Pancreas (tissue), 10 donors: Measurements from ENCODE around the gene NKD2. TPM values are rescaled to one million over a fixed set of nuclear protein-coding genes. Genes with fewer than 3 reads are reported as not detected.
A peak's percentile ranks its signal among the peaks of the same experiment; 100 is the strongest.

Experiments used
- ATAC-seq, 4 donors: fragments of 200-7000 bp; cut with Tn5 transposase; one replicate each; pipeline versions ENCODE4 v1.8.0 to v1.9.1; 2020; ENCODE audit warnings: mild to moderate bottlenecking in 4 of 4, moderate library complexity in 4 of 4
- DNase-seq, 6 donors: peaks; one replicate each; pipeline ENCODE4 v3.0.0-alpha.2; 2020
- FAIRE-seq: peaks from 2 replicates; lab custom pipeline; 2012; peaks lifted over from hg19 to GRCh38; lab: Jason Lieb, UNC
- H3K27ac ChIP-seq, 4 donors: fragments of 200-600 bp; sonication (generic); 1 replicate in 3 of 4; 2 replicates in 1 of 4; pipeline versions ENCODE4 v1.5.0 to v1.8.0; 2020
- H3K27me3 ChIP-seq, 4 donors: fragments of 200-600 bp; one replicate each; pipeline ENCODE4 v1.8.0; 2021
- H3K36me3 ChIP-seq, 3 donors: fragments of 200-600 bp; sonication (generic) in 1 of 3; one replicate each; pipeline versions ENCODE4 v1.5.0 to v1.8.0; 2020 to 2021
- H3K4me1 ChIP-seq, 3 donors: fragments of 200-600 bp; one replicate each; pipeline ENCODE4 v1.8.0; 2021
- H3K4me3 ChIP-seq, 4 donors: fragments of 200-600 bp; sonication (generic) in 2 of 4; one replicate each; pipeline versions ENCODE4 v1.5.0 to v1.8.0; 2020 to 2021
- H3K9me3 ChIP-seq, 4 donors: fragments of 200-600 bp; one replicate each; pipeline ENCODE4 v1.8.0; 2021
- CTCF ChIP-seq, 4 donors: fragments of 200-600 bp; sonication (generic) in 3 of 4; IDR thresholded peaks; one replicate each; pipeline versions ENCODE4 v1.5.0 to v1.8.0; 2021; ENCODE audit warnings: antibody characterized with exemption in 4 of 4
- WGBS, 2 donors: extraction: QIAGEN DNeasy Blood & Tissue Kit; methylation state at CpG; one replicate each; pipeline ENCODE4 v1.1.7; 2013; 5-methylcytosine and 5-hydroxymethylcytosine counted together
- intact Hi-C, 3 donors: fragments of 100-400 bp; cut with DNase I; formaldehyde crosslinking; loops; one replicate each; pipeline versions ENCODE4 v1.11.1 to v1.14.2; 2022
- polyA plus RNA-seq, 2 donors: library from polyadenylated mRNA; stranded (reverse); fragments of 200-250 nt; gene quantifications; one replicate each; pipeline ENCODE4 v1.2.3, GENCODE V29; 2013
- total RNA-seq, 6 donors: library from RNA; stranded (reverse); fragmentation: NEBNext Ultra II Directional in 4 of 6; extraction: Animal tissue kit (Norgen Biotek cat#: 25700) in 4 of 6; gene quantifications; one replicate each; pipeline versions ENCODE4 v1.2.1 to v1.2.4, GENCODE V29; 2021 to 2023
- donor health status: healthy with polysubstance abuse.
- donor health status: DM: no; HTN: no; CAD: no; lungs with moderate emphysema.
- donor health status: DM: no; HTN: no; CAD: no.
- donor health status: control.
- donor health status: control.
- donor health status: Bipolar disorder and iron deficiency.
- donor health status: DM: yes; HTN: yes; CAD: no.
- donor health status: DM: no; HTN: no; CAD: no.
- donor health status: DM: no; HTN: no; CAD: no.
- donor health status: DM: yes; HTN: yes; CAD: no.

NKD2 gene
- total and polyA plus RNA-seq, 8 donors, result 1.8 to 18.6 (median 4.3) TPM

- intact Hi-C loops, result no loop called here
- TF ChIP-seq CTCF (IDR thresholded peaks at IDR 0.05), result no peak
- H3K27me3 ChIP-seq, result no peaks in the 10 kb centered on the region
- DNase-seq, result peak in 1 of 6 donors; percentile 40
- WGBS, 2 donors, result 90 to 93% methylated on average over 12 of the region's 12 CpGs
- H3K27ac ChIP-seq, result no peak overlapping the region
- no peaks in the 10 kb centered on the region for H3K9me3 ChIP-seq
- H3K4me3 ChIP-seq, result no peak overlapping the region
- H3K36me3 ChIP-seq, result peaks cover 0 to 45% (median 8%) of the 10 kb centered on the region in 3 donors
- no peaks in the 10 kb centered on the region for H3K4me1 ChIP-seq
- no peak for ATAC-seq
- FAIRE-seq, result no peak
Measured at GRCh38 chr5:1066676-1067075, 58.1 kb downstream of the NKD2 start.

- Histone ChIP-seq H3K4me3 (no peak overlapping the region), H3K27ac (no peak overlapping the region), H3K36me3 (peaks cover 0 to 38% (median 8%) of the 10 kb centered on the region in 3 donors), H3K27me3 (no peaks in the 10 kb centered on the region), H3K4me1 (no peaks in the 10 kb centered on the region), H3K9me3 (no peaks in the 10 kb centered on the region)
- no peak for TF ChIP-seq CTCF (IDR thresholded peaks at IDR 0.05)
- FAIRE-seq, result no peak
- 89 to 90% methylated on average over 45 of the region's 45 CpGs for WGBS, 2 donors
- intact Hi-C loops, result no loop called here
- DNase-seq, result peak in 1 of 6 donors; percentile 65
- no peak for ATAC-seq
Measured at GRCh38 chr5:1067141-1068121, 58.8 kb downstream of the NKD2 start.

- Histone ChIP-seq H3K4me1 (no peaks in the 10 kb centered on the region), H3K4me3 (no peak overlapping the region), H3K27me3 (no peaks in the 10 kb centered on the region), H3K36me3 (peaks cover 0 to 31% (median 5%) of the 10 kb centered on the region in 3 donors), H3K9me3 (no peaks in the 10 kb centered on the region), H3K27ac (no peak overlapping the region)
- FAIRE-seq, result no peak
- WGBS, 2 donors, result 91 to 92% methylated on average over 34 of the region's 34 CpGs
- DNase-seq, result peak in 1 of 6 donors; percentile 57
- intact Hi-C loops, result no loop called here
- no peak for TF ChIP-seq CTCF (IDR thresholded peaks at IDR 0.05)
- ATAC-seq, result peak in 3 of 4 donors; percentile 21 to 63 (median 50)
Measured at GRCh38 chr5:1068204-1068894, 59.7 kb downstream of the NKD2 start.

GRCh38 chr5:1068895-1069719, 60.5 kb downstream of the NKD2 start:
- ATAC-seq (peak in 2 of 4 donors; percentile 11 to 12), FAIRE-seq (no peak), DNase-seq (peak in 1 of 6 donors; percentile 60)
- Histone ChIP-seq H3K27ac (no peak overlapping the region), H3K27me3 (no peaks in the 10 kb centered on the region), H3K36me3 (peaks cover 0 to 35% (median 6%) of the 10 kb centered on the region in 3 donors), H3K9me3 (no peaks in the 10 kb centered on the region), H3K4me3 (no peak overlapping the region), H3K4me1 (no peaks in the 10 kb centered on the region)
- WGBS, 2 donors, result 93 to 94% methylated on average over 33 of the region's 33 CpGs
- no peak for TF ChIP-seq CTCF (IDR thresholded peaks at IDR 0.05)
- intact Hi-C loops, result no loop called here
